Stimulated activated CD8-positive, alpha-beta memory T cell treated with anti-CD3 and anti-CD28 coated beads, Interleukin-15, amount 100 ng/mL, for 1 hour (primary cell): ENCODE data around the gene ITIH5.

Experiments used
- DNase-seq: peaks from one replicate; pipeline ENCODE4 v3.0.0-alpha.2; 2020; ENCODE audit warnings: low read depth

Gene ITIH5

DNA sequence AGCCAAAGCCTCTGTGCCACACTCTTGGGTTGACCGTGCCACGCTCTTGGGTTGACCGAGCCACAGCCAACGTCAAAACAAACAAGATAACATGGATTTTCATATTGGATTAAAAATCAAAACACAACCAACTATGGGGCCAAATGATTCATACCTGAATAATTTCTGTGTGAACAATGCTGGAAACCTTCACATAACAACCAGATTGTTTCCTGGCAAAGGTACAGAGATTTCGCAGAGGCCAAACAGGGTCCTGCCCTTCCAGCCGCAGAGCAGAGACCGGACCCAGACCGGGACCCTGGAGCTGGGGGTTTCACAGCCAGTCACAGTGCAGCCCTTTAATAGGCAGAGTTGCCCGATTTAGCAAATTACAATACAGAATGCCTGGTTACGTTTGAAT, 40.5 kb downstream of the ITIH5 start:
- DNase-seq = no peak

DNA sequence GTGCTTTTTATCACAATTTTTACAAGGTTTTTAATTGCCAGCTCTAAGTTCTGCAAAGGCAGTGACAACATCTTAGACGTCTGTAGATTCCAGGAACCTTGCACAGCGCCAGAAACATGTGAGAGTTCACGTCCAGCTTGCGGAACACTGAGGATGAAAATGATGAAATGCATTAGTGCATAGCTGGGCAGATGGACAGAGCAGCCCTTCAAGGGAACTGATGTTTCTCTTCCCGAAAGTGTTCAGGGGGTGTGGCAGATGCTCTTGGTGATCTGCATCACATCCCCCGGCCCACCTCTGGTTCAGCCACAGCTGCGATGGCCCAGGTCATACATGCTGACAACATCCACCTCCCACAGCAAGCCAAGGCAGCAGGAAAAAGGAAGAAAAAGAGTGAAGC, 40.9 kb downstream of the ITIH5 start:
- no peak for DNase-seq

DNA sequence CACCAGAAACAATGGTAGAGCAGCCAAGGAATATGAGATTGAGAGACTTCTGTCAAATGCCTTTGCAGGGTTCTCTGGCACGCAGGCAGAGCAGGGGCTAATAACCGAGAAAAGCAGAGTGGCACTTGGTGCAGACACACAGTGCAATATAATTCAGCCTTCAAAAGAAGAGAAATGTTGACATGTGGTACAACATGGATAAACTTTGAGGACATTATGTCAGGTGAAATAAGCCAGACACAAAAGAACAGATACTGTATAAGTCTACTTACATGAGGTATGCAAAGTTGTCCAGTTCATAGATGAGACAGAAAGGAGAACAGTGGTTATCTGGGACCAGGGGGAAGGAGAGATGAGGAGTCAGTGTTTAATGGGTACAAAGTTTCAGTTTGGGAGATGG, 41.8 kb downstream of the ITIH5 start:
- DNase-seq = no peak

DNA sequence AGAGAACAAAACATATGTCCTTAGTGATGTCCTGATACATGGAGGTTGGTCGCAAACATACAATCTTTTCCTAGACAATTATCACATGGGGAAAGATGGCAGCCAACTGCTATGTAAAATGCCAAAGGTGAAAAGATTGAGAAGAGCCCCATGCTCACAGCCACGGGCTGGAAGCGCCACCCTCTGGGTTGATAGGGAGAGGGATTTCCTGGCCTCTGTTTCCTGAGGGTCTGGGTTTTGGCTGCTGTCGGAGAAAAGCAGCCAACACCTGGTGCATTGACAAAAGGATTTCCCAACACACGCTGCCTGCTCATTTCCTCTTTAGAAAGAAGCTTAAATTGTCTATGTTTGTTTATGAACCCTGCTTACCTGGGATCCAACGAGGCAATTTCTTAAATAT, 43.8 kb downstream of the ITIH5 start:
- DNase-seq = no peak

DNA sequence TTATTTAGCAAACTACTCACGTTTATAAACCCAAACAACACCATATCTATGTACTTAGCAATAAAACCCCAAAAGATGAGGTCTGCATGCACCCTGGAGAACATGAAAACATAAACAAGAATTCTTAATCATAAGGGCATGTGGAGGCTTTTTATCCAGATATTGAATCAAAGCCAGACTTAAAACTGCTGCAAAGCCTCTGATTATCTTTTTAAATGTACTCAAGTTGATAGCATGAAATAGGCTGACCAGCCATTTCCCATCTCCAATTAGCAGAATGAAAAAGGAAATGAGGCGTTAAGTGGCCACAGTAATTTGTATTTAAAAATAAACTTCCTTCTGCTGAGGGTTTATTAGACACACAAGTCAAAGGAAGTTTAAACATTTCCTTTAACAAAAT, 48.3 kb downstream of the ITIH5 start:
- DNase-seq = no peak

DNA sequence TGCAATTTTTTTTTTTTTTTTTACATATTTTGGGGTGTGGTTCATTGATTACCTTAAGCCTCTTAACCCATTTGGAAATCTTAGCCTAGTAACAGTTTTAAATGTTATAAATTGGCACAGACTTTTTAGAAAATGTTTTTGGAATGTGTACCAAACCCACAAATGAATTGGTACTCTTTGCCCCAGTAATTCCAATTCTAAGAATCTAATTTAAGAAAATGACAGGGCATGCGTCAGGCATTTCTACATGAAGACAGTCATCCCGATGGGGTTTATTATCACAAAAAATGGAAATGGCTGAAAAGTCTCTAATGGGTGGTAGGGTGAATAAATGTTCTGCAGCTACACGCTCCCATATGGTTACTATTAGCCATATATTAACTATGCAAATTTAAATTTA, 54.9 kb downstream of the ITIH5 start:
- DNase-seq = no peak

DNA sequence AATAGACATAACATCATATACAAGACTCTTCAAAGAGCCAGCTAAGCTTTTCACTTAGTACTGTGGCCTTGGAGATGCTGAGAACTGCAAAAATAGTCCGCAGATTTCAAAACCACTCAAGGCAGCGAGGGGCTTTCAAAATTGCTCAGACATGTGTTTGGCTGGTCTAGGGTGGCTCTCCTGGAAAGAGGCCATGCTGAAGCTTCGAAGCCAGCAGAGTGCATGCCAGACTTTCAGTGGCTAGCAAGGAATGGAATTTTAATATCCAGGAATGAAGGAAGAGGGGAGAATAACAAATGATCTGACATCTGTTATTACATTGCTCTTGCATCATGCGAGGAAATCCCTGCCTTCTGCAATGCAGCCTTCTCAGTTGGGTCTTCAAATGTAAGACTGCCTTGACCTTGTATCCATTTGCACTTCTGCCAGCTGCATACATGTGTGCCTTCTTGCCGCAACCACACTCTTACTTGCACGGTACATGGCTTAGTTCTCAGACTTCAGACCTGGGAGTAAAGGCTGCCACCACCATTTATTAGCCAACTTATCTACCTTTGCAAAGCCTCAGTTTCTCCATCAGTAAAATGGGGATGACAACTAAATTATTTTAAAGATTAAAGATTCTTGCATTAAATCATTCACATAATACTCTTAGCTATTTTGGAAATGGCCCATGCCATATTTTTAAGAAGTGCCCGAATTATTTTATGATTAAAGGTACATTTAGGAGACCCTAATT, 55.9 kb downstream of the ITIH5 start:
- DNase-seq = no peak

DNA sequence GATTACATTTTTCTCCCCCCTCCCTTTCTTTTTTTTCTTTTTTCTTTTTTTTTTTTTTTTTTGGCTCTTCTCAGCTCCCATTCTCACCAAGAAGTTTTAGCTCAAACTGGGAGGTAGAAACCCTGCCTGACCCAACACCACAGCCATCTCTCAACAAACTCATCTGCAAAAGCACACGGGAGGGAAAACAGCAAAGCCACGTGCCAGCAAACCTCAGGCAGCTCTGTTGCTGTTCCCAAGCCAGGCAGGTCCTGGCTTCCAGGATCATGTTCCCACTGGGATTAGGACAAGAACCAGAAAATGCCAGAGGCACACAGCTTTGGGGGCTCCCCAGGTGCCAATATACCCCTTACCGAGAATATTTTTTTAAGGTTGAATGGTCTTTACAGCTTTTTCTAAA, 56.7 kb downstream of the ITIH5 start:
- DNase-seq = no peak

DNA sequence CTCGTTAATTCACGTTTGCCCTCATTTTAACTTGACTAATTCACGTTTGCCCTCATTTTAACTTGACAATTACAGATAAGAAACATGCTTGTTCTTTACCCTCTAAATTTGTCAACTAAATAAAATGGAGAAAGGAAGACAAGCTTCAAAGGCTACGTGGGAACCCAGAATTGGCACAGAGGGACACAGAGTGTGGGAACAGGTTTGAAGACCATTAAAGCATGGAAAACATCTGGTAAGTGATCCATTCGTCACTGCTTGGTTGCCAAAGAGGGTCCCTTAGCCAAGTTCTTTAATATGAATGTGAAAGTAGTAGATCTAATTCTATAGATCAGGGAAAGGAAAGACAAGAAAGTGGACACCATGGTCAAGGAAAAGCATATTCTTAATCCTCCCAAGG, 57.2 kb downstream of the ITIH5 start:
- DNase-seq = no peak

DNA sequence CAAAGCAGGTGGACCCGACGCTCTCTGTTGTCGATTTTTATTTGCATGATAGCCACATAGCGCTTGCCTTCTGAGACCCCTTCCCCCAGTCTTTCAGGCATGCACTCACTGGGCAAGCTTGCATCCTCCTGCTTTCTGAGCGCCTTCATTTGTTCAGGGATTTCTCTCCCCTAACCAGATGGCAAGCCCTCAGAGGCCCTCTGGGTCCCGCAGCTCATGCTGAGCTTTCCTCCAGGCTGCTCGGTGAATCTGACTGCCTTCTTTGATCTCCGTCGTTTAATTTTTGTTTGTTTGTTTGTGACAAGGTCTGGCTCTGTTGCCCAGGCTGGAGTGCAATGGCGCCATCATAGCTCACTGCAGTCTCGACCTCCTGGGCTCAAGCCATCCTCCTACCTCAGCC, 58.8 kb downstream of the ITIH5 start:
- no peak for DNase-seq

DNA sequence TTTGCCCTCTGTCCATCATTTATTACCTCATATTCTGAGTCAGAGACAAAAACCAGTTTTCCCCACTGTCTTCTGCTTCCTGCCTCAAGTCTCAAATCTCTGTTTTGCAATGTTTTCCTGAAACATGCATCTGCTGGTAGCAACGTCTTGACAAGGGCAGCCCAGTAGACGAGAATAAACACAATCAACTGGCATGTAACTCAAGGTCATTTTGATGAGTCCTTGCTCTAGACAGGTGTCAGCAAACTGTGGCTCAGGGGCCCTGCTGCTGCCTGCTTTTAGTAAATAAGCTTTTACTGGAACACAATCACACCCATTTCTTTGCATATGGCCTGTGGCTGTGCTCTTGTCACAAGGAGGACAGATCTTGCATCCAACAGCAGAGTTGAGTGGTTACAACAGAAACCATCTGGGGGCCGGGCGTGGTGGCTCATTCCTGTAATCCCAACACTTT, 59.8 kb downstream of the ITIH5 start:
- DNase-seq = no peak

DNA sequence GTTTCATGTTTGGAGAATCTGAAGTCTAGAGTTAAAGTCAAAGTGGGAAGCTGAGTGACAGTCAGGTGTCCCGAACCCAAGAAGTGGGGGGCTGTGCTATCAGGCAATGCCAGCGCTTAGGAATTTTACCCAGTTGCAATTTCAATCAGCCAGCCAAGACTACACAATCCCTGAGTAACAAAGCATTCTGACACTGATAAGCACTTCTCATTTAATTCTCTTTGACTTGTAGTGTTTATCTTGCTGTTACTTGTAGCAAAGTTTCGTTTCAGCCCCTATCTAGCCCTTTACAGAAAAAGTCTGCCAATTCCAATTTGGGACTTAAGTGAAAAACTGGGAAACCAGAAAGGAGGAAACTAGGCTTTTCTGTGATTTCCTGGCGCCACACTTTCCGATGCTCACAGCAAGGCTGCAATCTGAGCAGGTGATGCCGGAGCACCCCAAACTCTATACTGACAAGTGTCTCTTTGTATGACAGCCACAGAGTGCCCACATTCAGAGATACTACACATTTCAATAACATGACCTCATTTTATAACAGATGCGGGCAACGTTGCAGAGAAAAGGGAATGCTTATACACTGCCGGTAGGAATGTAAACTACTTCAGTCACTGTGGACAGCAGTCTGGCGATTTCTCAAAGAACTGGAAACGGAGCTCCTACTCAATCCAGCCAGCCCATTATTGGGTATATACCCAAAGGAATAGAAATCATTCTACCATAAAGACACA, 61.0 kb downstream of the ITIH5 start:
- no peak for DNase-seq

DNA sequence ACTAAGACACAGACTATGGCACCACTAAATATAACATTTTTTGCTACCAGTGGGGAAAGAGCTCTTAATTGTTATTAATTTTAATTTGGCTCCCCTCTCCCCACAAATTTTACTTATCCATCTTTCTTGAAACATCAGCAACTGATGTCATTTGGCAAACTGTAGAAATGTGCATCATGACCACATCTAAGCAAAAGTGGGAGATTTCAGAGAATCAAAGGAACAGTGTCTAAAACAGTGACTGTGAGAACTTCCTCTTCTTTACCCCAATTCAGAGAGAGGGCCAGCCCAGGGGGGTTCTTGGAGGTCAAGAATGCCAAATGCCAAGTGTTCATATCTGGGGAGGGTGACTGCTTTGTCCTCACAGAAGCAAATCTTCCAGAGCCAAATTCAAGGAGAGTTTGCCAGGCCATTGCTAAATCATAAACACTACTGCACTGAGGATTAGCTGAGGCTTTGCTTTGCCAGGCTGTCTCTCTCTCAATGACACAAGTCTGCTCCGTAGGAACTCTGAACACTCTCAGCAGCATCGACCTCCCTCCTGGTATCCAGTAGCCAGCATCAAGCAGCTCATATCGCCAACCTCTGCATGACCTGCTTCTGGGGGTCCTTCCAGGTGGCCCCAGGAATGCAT, 65.6 kb downstream of the ITIH5 start:
- DNase-seq = no peak

DNA sequence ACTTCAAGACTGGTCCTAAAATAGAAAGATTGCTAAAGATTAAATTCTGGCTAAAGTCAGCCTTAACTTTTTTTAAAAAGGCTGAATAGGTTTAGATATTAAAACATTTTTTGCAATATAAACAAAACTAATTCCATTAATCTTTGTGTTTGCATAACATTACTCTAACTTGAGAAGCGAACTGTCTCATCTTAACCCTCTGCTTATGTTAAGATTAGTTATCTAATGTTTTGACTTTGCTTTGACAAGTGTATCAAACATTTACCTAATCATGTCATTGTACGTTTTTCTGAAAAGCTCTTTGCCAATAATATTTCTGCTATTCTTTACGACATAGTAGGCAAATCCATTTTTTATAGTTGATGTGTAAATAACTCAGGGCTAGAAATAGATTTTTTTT, 68.0 kb downstream of the ITIH5 start:
- no peak for DNase-seq

DNA sequence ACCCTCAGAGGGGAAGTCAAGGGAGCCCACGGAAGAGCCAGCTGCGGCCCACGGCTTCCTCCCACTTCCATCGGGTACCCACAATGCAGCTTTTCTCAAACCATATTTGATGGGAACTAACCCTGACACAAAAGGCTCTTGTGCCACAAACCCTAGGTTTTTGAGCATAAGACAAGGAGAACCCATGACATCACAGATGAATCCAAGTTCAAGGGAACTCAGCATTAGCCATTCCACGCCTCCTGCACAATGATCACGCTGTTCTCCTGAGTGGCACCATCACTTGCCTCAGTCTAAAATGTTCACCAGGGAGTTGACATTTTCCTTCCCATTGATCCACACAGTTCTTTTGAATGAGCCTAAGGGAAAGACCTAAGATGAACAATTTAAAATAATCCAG, 70.4 kb downstream of the ITIH5 start:
- DNase-seq = no peak

DNA sequence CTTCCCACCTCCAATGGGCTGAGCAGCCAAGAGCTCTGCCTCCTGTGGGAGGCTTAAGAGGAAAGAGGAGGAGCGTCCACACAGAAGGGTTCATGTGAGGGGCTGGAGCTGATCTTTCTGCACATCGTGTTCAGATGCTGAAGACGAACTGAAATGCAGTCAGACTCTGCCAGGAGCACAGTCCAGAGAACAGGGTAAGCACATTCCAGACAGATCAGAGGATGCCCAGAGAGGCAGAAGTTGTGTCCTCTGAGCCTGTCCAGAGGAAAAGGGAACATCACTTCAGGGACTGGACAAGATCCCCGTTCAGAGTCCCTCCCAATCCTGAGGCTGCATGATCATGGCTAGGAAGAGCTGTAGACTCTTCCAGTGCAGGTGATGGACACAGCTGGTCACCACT, 72.9 kb downstream of the ITIH5 start:
- no peak for DNase-seq

DNA sequence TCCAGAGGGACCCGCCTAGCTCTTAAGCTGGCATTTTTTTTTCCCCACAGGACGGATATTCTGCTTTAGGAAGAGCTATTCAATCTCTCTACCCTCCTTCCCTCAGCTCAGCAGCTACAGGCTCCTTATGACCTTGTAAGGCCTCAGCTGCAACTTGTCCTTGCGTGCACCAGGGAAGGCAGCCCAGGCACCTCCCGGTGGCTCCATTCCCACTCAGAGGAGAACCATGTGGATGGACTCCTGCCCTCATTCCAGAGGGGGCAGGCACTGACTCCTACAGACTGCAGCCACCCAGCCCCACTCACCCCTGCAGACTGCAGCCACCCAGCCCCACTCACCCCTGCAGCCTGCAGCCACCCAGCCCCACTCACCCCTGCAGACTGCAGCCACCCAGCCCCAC, 73.7 kb downstream of the ITIH5 start:
- DNase-seq = no peak

DNA sequence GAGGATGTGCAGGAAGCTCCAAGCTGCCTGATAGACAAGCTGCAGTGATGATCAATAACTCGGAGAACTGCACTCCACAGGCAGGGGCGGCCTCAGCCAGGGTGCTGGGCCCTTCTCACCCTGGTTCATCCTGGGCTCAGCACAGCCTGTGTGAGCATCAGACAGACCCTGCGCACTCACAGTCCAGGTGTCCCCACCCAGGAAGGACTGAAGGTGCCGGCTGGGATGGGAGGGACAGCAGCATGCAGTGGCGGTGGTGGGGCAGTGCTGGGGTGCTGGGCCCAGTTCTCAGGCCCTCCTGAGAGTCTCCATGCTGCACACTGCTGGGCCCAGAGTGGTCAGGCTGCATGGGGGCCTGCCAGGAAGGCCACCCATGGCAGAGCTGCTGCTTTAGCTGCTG, 74.1 kb downstream of the ITIH5 start:
- DNase-seq = no peak

DNA sequence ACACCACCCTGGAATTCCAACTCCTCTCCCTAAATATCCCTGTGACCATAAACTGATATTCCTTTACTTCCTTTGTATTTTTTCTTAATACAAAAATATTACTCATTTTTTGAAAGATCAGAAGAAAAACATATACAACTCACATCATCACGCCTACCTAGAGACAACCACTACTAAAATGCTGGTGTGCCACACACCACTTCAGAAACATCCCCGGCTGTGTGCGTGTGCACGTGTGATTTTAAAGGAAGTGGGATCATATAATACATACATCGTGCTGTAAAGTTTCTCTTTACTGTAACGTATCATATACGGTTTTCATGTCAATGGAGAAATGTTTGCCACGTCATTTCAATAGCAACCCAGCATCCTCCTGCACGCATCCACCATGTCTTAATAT, 76.5 kb downstream of the ITIH5 start:
- no peak for DNase-seq

DNA sequence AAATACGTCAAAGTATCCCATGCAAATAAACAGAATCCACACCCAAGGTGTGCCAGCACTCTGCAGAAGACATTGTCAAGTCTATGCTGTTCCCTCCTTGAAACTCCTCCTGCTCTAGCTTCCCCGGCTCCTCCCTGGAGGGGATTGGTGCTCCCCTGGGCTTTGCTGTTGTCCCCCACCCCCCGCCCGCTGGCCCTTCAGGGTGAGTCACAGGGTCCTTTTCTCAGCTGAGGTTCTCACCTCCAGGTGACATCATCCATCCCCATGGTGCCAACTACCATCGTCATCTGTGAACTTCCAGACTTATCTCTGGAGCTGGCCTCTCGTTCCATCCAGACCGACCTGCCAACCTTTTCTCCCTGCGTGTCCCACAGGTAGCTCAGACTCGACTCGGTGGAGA, 77.0 kb downstream of the ITIH5 start:
- DNase-seq = no peak

DNA sequence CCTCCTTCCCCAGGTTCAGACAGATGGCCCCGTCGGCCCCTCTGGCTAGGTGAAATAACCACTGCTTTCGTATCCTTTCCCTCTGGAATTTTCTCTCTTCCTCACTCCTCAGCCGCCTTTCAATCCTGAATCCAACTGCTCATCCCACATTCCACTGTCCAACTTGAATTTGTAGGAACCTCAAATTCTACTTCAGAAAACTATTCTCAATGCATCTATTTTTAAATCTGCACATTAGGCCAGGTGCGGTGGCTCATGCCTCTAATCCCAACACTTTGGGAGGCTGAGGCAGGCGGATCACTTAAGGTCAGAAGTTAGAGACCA, 78.9 kb downstream of the ITIH5 start:
- no peak for DNase-seq

DNA sequence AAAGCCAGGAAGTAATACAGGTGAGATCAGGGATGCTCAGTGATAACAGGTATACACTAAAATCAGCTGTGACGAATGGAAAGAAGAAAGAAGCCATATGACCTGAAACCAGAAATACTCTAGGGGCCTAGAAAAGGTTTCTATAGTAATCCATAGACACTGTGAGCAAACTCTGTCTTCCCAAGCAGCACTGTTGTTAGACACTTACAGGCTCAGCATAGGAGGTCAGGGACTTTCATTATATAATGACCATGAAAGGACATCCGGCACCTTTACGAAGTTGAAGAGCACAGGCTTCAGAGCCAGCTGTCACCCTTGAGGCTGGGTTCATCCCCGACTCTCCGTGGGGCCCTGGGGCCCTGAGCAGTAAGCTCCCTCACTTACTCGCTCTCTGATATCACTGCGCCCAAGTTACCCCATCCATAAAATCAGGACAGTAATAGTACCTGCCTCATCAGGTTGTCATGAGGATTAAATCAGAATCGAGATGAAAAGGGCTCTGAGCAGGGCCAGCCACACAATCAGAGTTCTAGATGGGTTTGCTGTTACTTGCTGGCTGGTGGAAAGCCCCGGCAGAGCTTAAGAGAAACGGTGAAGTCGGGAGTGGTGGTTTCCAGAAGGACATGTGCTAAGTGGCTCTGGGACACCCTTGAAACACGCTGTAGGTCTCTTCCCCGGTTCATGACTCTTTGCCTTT, 79.5 kb downstream of the ITIH5 start:
- DNase-seq = no peak

DNA sequence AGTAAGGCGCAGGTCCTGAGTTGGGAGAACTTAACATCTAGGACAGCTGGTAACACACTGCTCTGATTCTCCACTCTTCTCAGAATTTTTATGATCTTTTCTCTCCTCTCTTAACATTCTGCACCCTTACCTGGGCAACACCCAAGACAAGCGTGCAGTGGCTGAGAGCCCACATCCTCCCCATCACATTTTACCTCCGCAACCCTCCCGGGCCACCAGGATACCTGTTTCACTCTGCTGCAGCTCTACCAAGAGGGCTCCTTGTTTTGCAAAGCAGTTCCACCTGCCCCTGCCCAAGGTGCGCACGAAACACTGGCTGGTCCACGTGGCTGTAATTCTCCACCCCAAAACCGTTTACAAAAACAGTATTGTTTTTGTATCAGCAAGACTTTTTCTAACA, 81.5 kb downstream of the ITIH5 start:
- DNase-seq = no peak
